Liver (tissue), 9 donors: ENCODE data around the gene TNS3. TPM values are rescaled to one million over a fixed set of nuclear protein-coding genes. Genes with fewer than 3 reads are reported as not detected.

Experiments
- DNase-seq: peaks from one replicate; pipeline ENCODE4 v3.0.0-alpha.2; 2017; ENCODE audit warnings: low spot score
- H3K27ac ChIP-seq, 2 donors: one replicate each; pipeline ENCODE4 v1.7.0; 2013; ENCODE audit warnings: inconsistent platforms in 2 of 2, low read length in 2 of 2, control low read depth in 1 of 2, low read depth in 1 of 2, mild to moderate bottlenecking in 1 of 2
- H3K27me3 ChIP-seq, 4 donors: one replicate each; pipeline versions ENCODE4 v1.6.1 to v1.7.0; 2013; ENCODE audit warnings: low read length in 3 of 4, inconsistent platforms in 1 of 4, mild to moderate bottlenecking in 1 of 4, moderate library complexity in 1 of 4; ENCODE audit not compliant: control insufficient read depth in 4 of 4, insufficient read depth in 4 of 4
- H3K36me3 ChIP-seq, 4 donors: one replicate each; pipeline versions ENCODE4 v1.6.1 to v1.7.0; 2013; ENCODE audit warnings: low read length in 3 of 4, mild to moderate bottlenecking in 3 of 4, low read depth in 1 of 4, moderate library complexity in 1 of 4; ENCODE audit not compliant: control insufficient read depth in 4 of 4, insufficient read depth in 3 of 4
- H3K4me1 ChIP-seq, 4 donors: one replicate each; pipeline versions ENCODE4 v1.6.1 to v1.7.0; 2013; ENCODE audit warnings: low read length in 3 of 4, mild to moderate bottlenecking in 3 of 4, moderate library complexity in 1 of 4; ENCODE audit not compliant: control insufficient read depth in 4 of 4, insufficient read depth in 4 of 4
- H3K4me3 ChIP-seq, 3 donors: one replicate each; pipeline versions ENCODE4 v1.6.1 to v1.7.0; 2013; ENCODE audit warnings: low read length in 3 of 3, control low read depth in 1 of 3, low read depth in 1 of 3, mild to moderate bottlenecking in 1 of 3
- H3K9ac ChIP-seq, 2 donors: one replicate each; pipeline ENCODE4 v1.7.0; 2013; ENCODE audit warnings: low read length in 2 of 2, mild to moderate bottlenecking in 2 of 2, moderate library complexity in 2 of 2, control low read depth in 1 of 2, low read depth in 1 of 2
- H3K9me3 ChIP-seq, 4 donors: one replicate each; pipeline versions ENCODE4 v1.6.1 to v1.7.0; 2013; ENCODE audit warnings: low read length in 3 of 4; ENCODE audit not compliant: control insufficient read depth in 4 of 4
- ATF3 ChIP-seq: IDR thresholded peaks from 2 replicates; pipeline ENCODE4 v1.6.1; 2016; ENCODE audit warnings: antibody characterized with exemption
- EGR1 ChIP-seq, 2 donors: IDR thresholded peaks; 2 replicates each; pipeline ENCODE4 v1.6.1; 2016 to 2018; ENCODE audit warnings: antibody characterized with exemption in 2 of 2, low read depth in 2 of 2
- FOXA1 ChIP-seq: IDR thresholded peaks from 2 replicates; pipeline ENCODE4 v1.6.1; 2016; ENCODE audit warnings: antibody characterized with exemption
- FOXA2 ChIP-seq: IDR thresholded peaks from 2 replicates; pipeline ENCODE4 v1.6.1; 2016; ENCODE audit warnings: antibody characterized with exemption
- GABPA ChIP-seq, 2 donors: IDR thresholded peaks in 1 of 2; conservative IDR thresholded peaks in 1 of 2; 2 replicates each; pipeline ENCODE4 v1.6.1; 2016; ENCODE audit warnings: antibody characterized with exemption in 2 of 2, mild to moderate bottlenecking in 1 of 2, moderate library complexity in 1 of 2
- HNF4A ChIP-seq, 2 donors: conservative IDR thresholded peaks; 2 replicates each; pipeline ENCODE4 v1.6.1; 2016; ENCODE audit warnings: antibody characterized with exemption in 2 of 2, mild to moderate bottlenecking in 2 of 2
- HNF4G ChIP-seq: IDR thresholded peaks from 2 replicates; pipeline ENCODE4 v1.6.1; 2016; ENCODE audit warnings: antibody characterized with exemption
- JUND ChIP-seq, 2 donors: IDR thresholded peaks; 2 replicates each; pipeline ENCODE4 v1.6.1; 2016; ENCODE audit warnings: antibody characterized with exemption in 2 of 2
- NR2F2 ChIP-seq: IDR thresholded peaks from 2 replicates; pipeline ENCODE4 v1.6.1; 2016; ENCODE audit warnings: antibody characterized with exemption
- RAD21 ChIP-seq, 2 donors: IDR thresholded peaks; 2 replicates each; pipeline ENCODE4 v1.6.1; 2016; ENCODE audit warnings: antibody characterized with exemption in 2 of 2, mild to moderate bottlenecking in 2 of 2
- REST ChIP-seq: IDR thresholded peaks from 2 replicates; pipeline ENCODE4 v1.6.1; 2016; ENCODE audit warnings: antibody characterized with exemption, mild to moderate bottlenecking
- RXRA ChIP-seq, 2 donors: IDR thresholded peaks; 2 replicates each; pipeline ENCODE4 v1.6.1; 2017 to 2018; ENCODE audit warnings: antibody characterized with exemption in 2 of 2, mild to moderate bottlenecking in 1 of 2
- SP1 ChIP-seq: IDR thresholded peaks from 2 replicates; pipeline ENCODE4 v1.6.1; 2018; ENCODE audit warnings: antibody characterized with exemption, mild to moderate bottlenecking
- TAF1 ChIP-seq: conservative IDR thresholded peaks from 2 replicates; pipeline ENCODE4 v1.6.1; 2016; ENCODE audit warnings: antibody characterized with exemption, mild to moderate bottlenecking
- WGBS: extraction: QIAGEN DNeasy Blood & Tissue Kit; methylation state at CpG from one replicate; pipeline ENCODE4 v1.1.7; 2013; 5-methylcytosine and 5-hydroxymethylcytosine counted together
- polyA plus RNA-seq, 2 donors: library from polyadenylated mRNA; stranded (reverse) in 1 of 2; unstranded in 1 of 2; fragments of 200-250 nt in 1 of 2; fragments of >200 nt in 1 of 2; fragmentation: Nextera tagmentation in 1 of 2; extraction: Ambion mirVana in 1 of 2; gene quantifications; one replicate each; pipeline versions ENCODE4 v1.2.1 to v1.2.3, GENCODE V29; 2013 to 2015
- total RNA-seq, 2 donors: library from RNA; depleted of rRNA; stranded (reverse); fragments of >200 nt; gene quantifications; one replicate each; pipeline ENCODE4 v1.2.3, GENCODE V29; 2014
- TF ChIP-seq, protein P1 (sequence below): fragments of 150-350 bp; IDR thresholded peaks from 2 replicates; pipeline ENCODE4 v1.5.1; 2017; ENCODE audit warnings: improper control_type of control experiment, low read depth, low read length; ENCODE audit not compliant: missing input control
- donor health status: healthy.
- donor health status: healthy.
- donor health status: healthy.
- donor health status: healthy.
- donor health status: healthy.

The TNS3 gene
- total and polyA plus RNA-seq, 4 donors, result 16.8 to 100 (median 29.5) TPM

DNA sequence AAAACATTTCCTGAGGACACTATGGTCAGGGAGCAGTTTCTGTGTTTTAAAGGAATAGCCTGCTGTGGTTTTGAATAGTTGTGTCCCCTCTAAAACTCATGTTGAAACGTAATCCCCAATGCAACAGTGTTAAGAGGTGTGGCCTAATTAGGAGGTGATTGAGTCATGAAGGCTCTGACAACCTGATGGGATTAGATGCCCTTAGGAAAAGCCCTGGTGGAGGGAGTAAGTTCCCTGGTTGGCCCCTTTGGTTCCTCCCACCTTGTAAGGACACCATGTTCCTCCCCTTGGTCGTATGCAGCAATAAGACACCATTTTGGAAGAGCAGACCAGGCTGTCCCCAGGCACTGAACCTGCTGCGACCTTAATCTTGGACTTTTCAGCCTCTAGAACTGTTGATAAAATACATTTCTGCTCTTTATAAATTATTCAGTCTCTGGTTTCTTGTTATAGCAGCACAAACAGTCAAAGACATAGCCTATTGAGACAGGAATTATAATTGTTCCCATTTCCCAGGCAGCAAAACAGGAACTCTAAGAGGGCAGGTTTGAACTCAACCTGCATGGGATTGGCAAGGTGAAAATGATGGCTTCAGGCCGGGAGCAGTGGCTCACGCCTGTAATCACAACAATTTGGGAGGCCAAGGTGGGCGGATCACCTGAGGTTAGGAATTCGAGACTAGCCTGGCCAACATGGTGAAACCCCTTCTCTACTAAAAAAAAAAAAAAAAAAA is 20.5 kb upstream of the TNS3 start:
- no peak for TF ChIP-seq RXRA (IDR thresholded peaks at IDR 0.05)
- no peak for TF ChIP-seq RAD21 (IDR thresholded peaks at IDR 0.05)
- no peak for TF ChIP-seq ATF3
- TF ChIP-seq HNF4A (conservative IDR thresholded peaks at IDR 0.05), result no peak
- no peak for TF ChIP-seq SP1
- TF ChIP-seq HNF4G, result no peak
- no peak for TF ChIP-seq REST
- no peak for TF ChIP-seq FOXA1
- no peak for TF ChIP-seq NR2F2
- no peak for TF ChIP-seq GABPA (IDR thresholded peaks at IDR 0.05 in 1 of 2, conservative IDR thresholded peaks at IDR 0.05 in 1 of 2)
- no peak for TF ChIP-seq EGR1 (IDR thresholded peaks at IDR 0.05; ENCODE audit: low read depth in 2 of 2)
- no peak overlapping the region for H3K27ac ChIP-seq
- no peak overlapping the region for H3K4me3 ChIP-seq
- H3K36me3 ChIP-seq, result no peaks in the 10 kb centered on the region
- H3K4me1 ChIP-seq, result peaks cover 7 to 54% (median 47%) of the 10 kb centered on the region in 4 donors
- H3K9ac ChIP-seq, result no peak overlapping the region
- WGBS, result 87% methylated on average over 7 of the region's 7 CpGs
- no peaks in the 10 kb centered on the region for H3K27me3 ChIP-seq
- no peaks in the 10 kb centered on the region for H3K9me3 ChIP-seq
- DNase-seq, result no peak

DNA sequence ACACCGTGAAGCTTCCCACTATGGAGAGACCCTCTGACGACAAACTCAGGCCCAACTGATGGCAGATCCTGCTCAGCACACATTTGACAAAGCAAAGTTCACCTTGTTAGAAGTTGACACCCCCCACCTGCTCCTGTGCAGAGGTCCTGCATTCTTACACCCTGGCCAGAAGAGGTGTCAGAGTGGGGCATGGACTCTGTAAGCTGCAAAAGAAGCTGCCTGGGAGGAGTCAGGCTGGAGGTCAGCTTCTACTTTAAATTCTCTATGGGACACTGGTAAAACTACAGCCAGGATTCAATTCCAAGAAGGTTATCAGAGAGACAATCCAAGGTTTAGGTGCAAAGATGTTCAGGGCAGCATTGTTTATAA is 20.0 kb upstream of the TNS3 start:
- Histone ChIP-seq H3K9me3 (no peaks in the 10 kb centered on the region), H3K4me1 (peaks cover 5 to 53% (median 44%) of the 10 kb centered on the region in 4 donors), H3K36me3 (no peaks in the 10 kb centered on the region), H3K4me3 (no peak overlapping the region), H3K27ac (no peak overlapping the region), H3K27me3 (no peaks in the 10 kb centered on the region), H3K9ac (no peak overlapping the region)
- WGBS, result 65% methylated on average over 2 of the region's 2 CpGs
- DNase-seq, result no peak
- TF ChIP-seq FOXA1 (no peak), HNF4A (conservative IDR thresholded peaks at IDR 0.05) (no peak), SP1 (no peak), EGR1 (IDR thresholded peaks at IDR 0.05; ENCODE audit: low read depth in 2 of 2) (no peak), FOXA2 (no peak), JUND (IDR thresholded peaks at IDR 0.05) (no peak), TAF1 (no peak), RXRA (IDR thresholded peaks at IDR 0.05) (no peak), GABPA (IDR thresholded peaks at IDR 0.05 in 1 of 2, conservative IDR thresholded peaks at IDR 0.05 in 1 of 2) (no peak), HNF4G (no peak)
- TF ChIP-seq, protein P1, sequence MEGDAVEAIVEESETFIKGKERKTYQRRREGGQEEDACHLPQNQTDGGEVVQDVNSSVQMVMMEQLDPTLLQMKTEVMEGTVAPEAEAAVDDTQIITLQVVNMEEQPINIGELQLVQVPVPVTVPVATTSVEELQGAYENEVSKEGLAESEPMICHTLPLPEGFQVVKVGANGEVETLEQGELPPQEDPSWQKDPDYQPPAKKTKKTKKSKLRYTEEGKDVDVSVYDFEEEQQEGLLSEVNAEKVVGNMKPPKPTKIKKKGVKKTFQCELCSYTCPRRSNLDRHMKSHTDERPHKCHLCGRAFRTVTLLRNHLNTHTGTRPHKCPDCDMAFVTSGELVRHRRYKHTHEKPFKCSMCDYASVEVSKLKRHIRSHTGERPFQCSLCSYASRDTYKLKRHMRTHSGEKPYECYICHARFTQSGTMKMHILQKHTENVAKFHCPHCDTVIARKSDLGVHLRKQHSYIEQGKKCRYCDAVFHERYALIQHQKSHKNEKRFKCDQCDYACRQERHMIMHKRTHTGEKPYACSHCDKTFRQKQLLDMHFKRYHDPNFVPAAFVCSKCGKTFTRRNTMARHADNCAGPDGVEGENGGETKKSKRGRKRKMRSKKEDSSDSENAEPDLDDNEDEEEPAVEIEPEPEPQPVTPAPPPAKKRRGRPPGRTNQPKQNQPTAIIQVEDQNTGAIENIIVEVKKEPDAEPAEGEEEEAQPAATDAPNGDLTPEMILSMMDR, result no peak
